Measurements from ENCODE around the gene COA8.

The COA8 gene

GRCh38 chr14:103550451-103551337 lies 12.1 kb upstream of the COA8 start:
- no peak for DNase-seq

- DNase-seq = no peak
These were observed 11.4 kb upstream of the COA8 start for GRCh38 chr14:103551338-103551762.

GRCh38 chr14:103552011-103552845 lies 10.5 kb upstream of the COA8 start:
- no peak for DNase-seq

- no peak for DNase-seq
These were observed 9.9 kb upstream of the COA8 start for GRCh38 chr14:103552846-103553210.

- DNase-seq = no peak
These were observed 7.0 kb upstream of the COA8 start for GRCh38 chr14:103555559-103556337.

- DNase-seq = no peak
These were observed 5.6 kb upstream of the COA8 start for GRCh38 chr14:103556946-103557758.

- no peak for DNase-seq
These were observed 4.5 kb upstream of the COA8 start for GRCh38 chr14:103558071-103558882.

- DNase-seq = no peak
These were observed 3.0 kb upstream of the COA8 start for GRCh38 chr14:103559766-103560165.

- no peak for DNase-seq
These were observed 2.1 kb upstream of the COA8 start for GRCh38 chr14:103560691-103561090.

GRCh38 chr14:103561381-103562178 lies 1.2 kb upstream of the COA8 start:
- DNase-seq = no peak

- no peak for DNase-seq
These were observed 656 bp upstream of the COA8 start for GRCh38 chr14:103562179-103562428.

GRCh38 chr14:103563226-103563620 lies 463 bp downstream of the COA8 start:
- no peak for DNase-seq

GRCh38 chr14:103563844-103564505 lies 1.2 kb downstream of the COA8 start:
- no peak for DNase-seq

- no peak for DNase-seq
These were observed 6.2 kb downstream of the COA8 start for GRCh38 chr14:103568952-103569351.

GRCh38 chr14:103569408-103569807 lies 6.6 kb downstream of the COA8 start:
- DNase-seq = no peak

- DNase-seq = no peak
These were observed 11.3 kb downstream of the COA8 start for GRCh38 chr14:103574104-103574503.

GRCh38 chr14:103574707-103575285 lies 12.0 kb downstream of the COA8 start:
- DNase-seq = no peak

GRCh38 chr14:103576371-103577024 lies 13.7 kb downstream of the COA8 start:
- DNase-seq = no peak

- DNase-seq = no peak
These were observed 15.8 kb downstream of the COA8 start for GRCh38 chr14:103578401-103579075.
